NCI-H187 treated with DMSO at 0.1 percent for 48 hours (cell line): ENCODE measurements around the gene PBX1.
"Not testable (repeated sequence)": the region's sequence is repeated elsewhere in the genome, so short reads cannot be mapped to it uniquely, and the experiment has no call there.

Experiments used
- DNase-seq: peaks from one replicate; lab custom pipeline; 2025; lab: John Stamatoyannopoulos, UW

Gene PBX1

DNA sequence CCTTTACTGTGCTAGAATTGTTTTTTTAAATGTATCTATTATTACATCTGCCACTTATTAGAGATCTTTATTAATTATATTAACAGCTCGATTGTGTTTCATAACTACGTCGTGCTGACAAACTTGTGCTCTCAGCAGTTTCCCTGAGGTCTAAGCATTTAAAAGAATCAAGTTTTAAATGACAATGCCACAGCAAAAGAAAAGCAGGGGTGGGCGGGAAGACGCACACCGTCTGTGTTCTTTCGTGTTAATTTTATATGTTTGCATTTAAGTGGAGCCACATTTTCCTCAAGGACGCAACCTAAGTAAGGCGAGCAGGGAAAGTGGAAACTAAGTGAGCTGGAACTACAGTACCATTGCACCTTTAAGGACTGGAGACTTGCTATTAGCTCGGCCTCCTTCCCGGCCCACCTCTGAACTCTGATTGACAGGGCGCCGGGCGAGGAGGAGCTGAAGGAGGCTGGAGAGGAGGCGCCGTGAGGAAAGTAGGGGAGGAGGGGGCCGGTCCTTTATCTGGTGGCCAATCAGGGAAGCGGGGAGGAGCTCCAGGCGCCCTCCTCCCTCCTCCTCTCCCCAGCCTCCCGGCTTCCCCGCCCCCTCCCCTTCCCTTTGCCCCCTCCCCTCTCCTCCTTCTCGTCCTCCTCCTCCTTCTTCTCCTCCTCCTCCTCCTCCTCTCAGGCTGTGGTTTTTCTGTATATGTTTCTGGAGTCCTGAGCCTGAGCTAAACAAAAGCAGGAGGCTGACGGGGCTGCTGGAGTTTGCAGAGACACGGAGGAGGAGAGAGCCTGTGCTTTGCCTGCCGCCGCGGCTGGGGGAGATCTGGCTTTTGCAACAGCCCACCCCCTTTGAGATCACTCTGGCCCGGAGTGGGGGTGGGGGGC, at the start of gene PBX1:
Gene PBX1 (plus strand): TSS at position 724 of the 881 bp plus-strand sequence.
- peak; percentile 100 for DNase-seq

DNA sequence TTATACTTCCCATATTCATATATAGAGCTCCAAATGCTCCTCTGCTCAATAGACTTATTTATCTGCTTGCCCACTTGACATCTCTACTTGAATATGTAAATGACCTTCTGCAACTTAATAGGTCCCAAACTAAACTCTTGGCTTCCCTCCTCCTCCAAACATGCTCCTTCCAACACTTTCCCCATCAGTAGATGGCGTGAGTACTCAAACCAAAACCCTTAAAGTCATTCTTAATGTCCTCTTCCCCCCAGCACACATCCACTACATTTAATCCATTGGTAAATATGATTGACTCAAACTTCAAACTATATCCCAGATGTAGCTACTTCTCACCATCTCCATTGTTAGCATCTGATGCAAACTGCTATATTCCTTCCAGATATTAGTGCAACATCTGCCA, 48.5 kb upstream of the PBX1 start:
- no peak for DNase-seq

DNA sequence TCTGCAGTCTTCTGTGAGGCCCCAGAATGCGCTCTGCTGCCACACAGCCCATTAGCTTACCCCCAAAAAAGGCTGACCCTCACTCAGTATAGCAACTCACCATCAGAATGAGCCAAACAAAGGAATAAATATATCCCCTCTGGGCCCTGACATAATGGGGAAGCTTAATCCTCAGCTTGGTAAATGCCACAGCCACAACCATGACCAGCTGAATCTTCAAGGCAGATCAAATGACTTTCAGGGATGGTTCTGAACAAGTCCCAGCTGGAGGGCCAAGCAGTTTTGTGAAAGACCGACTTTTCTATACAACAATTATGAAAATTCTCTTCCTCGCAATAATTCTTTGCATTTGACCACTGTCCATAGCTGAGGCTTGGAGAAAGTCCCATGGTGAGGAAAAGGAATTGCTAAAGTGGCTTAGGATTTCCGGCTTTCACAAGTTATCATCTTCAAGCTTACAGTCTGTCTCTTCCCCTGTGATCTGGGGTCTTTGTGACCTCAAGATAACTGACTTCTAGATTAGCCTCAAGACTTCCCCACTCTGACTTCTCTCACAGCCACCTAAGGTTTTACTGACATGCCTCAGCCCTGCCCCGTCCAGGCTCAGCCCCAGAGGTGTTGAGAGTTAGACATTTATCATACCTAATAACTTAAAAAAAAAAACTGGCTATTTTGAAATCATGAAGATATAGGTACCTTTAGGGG, 47.8 kb upstream of the PBX1 start:
- DNase-seq: no peak

DNA sequence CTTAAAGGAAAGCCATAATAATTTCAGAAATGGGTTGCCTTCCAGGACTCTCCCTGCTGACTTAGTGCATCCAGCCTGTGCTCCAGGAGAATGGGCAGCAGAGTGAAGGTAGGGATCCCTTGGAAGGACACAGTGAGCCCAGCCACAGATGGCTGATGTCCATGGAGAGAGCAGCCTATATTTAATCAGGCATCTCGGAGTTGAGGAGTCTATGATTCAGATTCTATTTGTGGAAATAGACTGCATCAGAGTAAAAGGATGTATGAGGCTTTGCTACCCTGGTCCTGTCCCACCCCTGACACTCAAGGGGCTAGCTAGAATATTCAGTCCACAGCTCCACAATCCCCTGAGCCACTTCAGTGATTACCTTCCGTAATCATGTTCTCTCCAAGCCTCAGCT, 43.8 kb upstream of the PBX1 start:
- no peak for DNase-seq

DNA sequence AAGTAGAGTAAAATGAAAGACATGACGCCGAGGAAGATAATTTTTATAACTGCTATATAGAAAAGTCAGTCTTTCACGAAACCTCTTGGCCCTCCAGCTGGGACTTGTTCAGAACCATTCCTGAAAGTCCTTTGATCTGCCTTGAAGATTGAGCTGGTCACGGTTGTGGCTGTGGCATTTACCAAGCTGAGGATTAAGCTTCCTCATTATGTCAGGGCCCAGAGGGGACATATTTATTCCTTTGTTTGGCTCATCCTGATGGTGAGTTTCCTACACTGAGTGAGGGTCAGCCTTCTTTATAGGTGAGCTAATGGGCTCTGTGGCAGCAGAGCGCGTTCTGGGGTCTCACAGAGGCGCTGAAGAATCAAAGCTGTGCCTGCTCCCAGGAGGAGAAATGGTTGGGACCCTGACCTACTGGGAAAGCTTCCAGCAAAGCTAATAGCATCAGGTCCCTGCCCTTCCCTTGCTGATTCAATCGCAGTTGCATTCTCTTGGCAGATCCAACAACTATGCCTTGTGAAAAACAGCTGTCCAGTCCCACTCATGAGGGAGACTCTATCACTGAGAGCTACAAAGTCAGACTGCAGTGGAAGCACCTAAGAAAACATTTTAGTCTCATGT, 43.2 kb upstream of the PBX1 start:
- no peak for DNase-seq

DNA sequence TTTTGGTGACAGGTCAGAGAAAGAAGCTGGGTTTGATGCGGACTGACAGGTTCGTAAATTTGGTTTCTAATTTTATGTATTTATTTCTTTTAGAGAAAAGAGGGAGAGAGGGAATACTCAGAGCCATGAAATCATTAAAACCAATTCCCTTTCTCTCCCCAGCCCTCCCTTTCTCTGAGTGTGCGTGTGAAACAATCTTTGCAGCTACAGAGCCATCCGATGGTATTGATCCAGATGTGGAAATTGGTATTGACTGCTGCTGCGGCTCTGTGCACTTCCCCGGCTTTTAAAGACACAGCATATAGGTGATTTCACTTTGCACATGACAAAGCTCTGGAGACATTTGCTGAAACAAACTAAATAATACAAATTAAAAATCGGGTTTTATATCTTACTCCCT, 42.4 kb upstream of the PBX1 start:
- DNase-seq: no peak

DNA sequence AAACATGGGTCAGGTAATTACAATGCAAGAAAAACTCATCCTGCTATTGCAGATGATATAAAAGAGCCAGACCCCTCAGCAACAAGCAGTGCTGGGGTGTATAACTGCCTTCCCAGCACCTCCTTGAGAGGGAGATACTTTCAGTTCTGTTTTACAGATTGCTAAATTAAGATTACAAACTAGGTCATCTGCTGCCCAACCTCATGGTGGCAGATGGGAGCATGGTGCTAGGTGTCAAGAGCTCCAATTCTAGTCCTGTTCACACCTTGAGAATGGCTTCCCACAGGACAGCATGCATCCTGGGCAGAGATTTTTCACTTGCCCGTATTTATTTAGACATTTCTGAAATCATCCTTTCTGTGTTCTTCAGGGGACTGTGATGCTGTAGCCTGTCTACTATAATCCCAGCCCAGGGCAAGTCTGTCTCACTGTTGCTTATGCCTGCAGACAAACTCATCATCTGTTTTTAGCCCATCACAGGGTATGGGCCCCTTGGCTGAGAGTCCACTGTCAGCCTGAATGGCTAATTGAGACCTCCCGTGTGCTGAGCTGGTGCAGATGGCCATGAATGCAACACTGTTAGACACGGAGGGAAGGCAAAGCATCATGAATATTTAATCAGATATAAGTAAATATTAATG, 40.2 kb upstream of the PBX1 start:
- DNase-seq: no peak

DNA sequence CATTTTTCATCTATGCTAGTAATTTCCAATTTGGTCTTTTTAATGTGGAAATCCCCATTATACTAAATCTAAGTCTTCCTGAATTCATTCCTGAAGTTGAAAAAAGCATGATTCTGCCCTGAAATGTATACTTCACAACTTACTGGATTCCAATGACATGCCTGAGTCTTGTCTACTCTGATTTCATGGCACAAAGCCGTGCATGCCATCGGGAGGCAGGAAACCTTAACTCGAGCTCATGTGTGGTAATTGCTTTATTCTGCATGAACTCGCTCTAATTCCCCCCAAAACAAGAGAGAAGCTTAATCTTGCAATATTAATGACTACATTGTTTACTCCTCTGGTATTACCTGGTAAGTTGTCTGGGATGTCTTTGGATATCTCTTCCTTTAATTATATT, 39.6 kb upstream of the PBX1 start:
- no peak for DNase-seq

DNA sequence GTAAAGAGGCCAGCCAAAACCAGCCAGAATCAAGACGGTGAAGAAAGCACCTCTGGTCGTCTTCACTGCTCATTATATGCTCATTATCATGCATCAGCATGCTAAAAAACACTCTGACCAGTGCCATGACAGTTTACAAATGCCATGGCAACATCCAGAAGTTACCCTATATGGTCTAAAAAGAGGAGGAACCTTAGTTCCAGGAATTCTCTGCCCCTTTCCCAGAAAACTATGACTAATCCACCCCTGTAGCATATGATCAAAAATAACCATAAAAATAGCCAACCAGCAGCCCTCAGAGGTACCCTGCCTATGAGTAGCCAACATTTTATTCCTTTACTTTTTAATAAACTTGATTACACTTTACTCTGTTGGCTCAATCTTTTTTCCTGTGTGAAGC, 34.2 kb upstream of the PBX1 start:
- DNase-seq: no peak

DNA sequence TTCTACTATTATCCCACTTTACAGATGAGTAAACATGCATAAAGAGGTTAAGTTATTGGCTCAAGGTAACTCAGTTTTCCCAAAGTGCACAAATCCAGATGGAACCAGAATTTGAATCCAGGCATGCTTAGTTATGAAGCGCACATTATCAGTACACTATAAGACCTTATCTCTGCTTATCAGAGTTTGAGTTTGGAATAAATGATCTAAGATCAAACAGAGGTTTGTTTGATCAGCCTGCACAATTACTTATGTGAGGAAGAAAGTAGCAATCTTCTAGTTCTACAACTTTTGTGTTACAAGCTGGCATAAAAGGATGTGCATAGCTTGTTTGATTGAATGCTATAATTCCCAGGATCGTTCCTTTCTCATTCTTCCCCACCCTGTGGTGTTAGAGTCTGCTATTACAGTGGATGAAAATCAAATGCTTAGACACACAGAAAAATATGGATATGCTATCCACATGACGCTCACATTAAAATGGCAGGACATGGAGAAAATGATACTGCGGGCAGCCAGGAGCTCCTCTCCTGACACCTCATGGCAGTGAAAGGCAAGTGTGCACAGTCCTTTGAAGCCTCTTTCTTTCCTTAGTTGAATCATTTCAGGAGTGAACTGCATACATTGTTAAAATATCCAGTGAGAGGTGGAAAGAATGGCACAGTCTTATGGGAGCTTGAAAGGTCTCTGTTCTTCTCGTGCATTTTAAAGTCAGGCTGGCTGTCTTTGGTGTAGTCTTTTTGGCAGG, 23.9 kb upstream of the PBX1 start:
- no peak for DNase-seq

DNA sequence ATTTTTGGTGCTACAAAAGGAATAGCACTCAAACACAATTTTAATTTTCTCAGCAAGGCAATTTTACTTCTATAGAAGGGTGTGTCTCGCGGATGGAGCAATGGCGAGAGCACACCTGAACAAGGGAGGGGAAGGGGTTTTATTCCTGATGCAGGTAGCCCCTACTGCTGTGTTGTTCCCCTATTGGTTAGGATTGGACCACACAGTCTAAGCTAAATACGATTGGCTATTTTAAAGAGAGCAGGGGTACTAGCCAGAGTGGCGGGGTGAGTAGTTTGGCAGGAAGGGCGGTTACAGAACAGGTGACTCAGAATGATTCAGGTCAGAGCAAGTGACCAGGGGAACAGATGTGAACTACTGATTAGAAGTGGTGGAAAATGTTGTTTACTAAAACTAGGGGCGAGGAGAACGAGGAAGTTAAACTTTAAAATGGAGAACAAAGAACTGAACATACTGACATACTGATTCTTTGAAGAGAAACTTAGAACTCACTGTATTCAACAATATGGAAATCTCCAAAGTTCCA, 6.5 kb upstream of the PBX1 start:
- DNase-seq: not testable (repeated sequence)

DNA sequence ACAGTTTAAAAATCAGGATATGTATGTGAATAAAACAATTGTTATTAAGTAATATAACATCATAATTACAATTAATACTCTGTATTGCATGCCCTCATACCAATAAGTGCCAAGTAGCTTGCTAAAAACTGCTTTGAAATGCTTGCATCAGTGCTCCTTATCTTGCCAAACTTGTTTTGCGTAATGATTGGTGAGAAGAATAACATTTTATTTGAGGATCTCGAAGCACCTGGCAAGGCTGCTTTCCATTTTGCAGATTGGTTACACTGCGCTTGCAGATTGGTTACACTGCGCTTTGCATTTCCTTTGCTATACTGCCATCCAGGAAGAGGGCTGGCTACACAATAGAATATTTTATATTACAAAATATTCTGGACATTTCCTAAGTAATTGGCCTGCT, 1.7 kb upstream of the PBX1 start:
- DNase-seq: no peak

DNA sequence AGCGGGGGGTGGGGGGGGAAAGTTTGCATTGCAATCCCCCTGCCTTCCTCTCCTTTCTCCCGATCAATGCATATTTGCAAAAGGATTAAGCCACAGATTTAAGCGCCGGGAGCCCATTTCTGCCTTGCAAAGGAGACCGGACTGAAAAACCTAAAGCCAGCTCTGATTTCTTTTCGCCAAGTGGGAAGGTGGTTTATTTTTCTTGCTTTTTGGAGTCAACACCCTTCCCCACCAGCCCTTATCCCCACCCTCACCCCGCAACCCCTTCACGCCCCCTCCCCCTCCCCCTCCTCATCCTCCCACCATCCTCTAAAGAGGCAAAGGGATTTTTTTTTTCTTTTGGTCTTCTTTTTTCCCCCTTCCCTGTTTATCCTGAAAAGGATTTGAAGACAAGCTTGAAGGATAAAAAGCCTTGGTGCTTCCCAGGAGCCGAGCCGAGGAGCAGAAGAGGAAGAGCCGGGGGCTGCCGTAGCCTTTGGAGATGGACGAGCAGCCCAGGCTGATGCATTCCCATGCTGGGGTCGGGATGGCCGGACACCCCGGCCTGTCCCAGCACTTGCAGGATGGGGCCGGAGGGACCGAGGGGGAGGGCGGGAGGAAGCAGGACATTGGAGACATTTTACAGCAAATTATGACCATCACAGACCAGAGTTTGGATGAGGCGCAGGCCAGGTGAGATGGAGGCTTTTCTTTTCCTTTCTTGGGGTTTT, 513 bp downstream of the PBX1 start:
- no peak for DNase-seq

DNA sequence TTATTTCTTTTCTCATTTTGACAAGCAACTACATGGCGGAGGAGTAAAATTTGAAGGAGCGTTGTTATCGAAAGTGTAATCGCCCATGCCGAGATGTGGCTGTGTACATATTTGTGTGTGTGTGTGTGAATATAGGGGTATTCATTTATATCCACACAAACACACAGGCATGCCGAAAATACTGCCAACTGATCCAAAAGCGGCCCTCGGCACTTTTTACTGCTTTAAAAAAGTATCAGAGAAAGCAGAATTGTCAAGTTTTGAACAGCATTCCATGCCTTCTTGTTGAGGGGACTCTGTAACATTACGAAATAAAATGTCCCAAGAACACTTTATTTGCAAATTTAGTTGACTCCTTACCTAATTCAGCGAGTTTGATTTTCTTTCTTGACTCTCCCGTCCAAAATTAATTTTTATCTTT, 1.1 kb downstream of the PBX1 start:
- DNase-seq: no peak

DNA sequence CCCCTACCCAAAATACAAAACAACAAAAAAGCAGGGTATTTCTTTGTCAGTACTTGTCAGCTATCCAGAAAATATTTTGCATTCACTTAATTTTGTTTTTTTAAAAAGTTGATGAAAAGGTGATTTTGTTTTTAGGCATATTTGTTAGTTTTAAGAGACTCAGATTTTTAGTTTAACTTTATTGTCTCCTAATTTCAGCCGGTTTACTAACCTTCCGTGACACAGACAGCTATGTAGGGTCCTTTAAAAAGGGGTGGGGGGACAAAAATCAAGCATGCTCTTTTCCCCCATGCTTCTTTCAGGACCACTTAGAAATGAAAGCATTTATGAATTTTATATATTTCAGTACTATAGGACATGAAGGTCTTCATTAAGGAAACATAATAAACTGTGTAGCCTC, 1.6 kb downstream of the PBX1 start:
- DNase-seq: no peak

DNA sequence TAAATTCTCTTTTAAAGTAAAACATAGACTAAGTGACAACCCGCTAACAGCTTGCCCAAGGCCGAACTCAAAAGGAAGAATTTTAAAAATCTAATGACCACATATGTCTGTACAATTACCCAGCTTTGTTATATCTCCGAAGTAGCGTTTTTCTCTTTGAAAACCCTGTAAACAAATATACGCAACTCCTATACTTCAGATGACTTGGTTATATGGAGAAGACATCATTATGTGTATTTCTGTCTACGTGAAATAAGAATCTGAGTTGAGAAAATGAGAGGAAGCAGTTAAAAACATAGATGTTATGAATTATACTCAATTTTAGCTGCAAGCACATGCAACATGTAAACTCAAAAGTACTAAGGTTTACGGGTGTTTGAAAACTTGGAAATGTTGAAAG, 2.0 kb downstream of the PBX1 start:
- no peak for DNase-seq

DNA sequence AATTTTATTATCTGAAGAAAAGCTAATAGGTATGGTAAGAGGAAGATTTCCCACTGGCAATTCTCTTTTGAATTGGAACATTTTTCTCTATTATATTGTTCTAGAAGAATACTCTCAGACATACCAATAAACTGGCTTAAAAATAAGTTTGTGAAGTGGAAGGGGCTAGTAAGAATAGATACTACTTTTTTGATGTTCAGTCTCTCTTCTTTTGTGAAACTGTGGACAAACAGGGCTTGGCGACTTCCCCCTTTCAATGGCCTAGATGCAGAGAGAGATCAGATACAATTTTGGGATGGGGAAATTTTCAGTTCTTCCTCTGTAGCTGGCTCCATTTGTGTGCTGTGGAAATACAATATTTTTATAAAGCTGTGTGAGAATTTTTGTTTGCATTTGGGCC, 2.5 kb downstream of the PBX1 start:
- DNase-seq: no peak

DNA sequence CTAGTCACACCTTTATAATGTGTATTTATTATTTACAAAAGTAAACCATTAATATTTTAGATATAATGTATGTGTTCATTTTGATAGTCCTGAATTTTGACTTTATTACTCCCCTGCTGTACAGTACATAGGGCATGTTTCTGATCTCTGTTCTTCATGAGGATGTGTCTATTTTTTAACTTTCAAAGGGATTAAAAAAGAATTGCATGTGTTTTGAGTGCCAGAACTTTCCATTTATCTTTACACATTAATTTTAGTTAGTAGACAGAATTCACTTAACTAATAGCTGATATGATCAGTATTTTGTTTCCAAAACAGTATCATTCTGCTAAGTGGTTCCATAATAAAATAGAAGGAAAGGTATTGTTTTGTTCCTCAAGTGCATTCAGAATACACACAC, 3.1 kb downstream of the PBX1 start:
- DNase-seq: no peak

DNA sequence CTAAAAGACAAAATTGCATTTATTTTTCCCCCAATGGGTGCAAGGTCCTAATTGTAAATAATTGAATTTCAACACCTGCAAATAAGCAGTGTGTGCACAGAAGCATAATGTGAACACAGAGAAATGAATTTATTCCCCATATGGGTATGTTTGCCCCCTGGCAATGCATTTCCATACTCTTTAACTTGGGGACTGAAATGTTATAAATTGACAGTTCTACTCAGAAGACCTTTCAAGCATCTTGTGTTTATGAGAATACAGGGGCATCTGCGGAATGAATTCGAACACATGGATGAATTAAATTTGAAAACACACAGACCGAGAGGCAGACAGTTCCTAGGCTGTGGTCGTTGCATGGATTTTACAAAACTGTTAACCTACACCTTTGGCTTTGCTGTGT, 3.5 kb downstream of the PBX1 start:
- DNase-seq: no peak

DNA sequence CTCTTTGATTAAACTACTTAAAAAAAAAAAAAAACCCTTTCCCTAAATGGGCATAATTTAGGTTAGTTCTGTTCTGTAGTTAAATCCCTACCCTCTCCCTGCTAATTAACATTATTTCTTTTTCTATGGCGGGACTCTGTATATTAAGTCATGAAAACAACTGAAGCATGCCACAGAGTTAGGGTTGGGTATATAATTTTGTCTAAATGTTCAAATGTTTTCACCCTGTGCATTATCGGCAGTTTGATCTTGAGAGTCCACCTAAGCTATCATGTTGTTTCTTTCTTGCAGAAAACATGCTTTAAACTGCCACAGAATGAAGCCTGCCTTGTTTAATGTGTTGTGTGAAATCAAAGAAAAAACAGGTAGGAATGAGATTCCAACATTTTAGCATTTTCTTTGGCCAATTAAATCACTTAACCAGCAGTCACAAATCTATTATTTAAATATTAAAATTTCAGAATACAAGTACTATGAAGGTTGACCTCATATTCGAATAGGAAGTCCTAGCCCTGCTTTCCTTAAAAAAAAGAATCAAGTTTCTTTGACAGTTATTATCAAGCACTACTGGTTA, 4.0 kb downstream of the PBX1 start:
- no peak for DNase-seq
